Omental fat pad (tissue), 4 donors: ENCODE data around the gene CD40LG. TPM values are rescaled to one million over a fixed set of nuclear protein-coding genes. Genes with fewer than 3 reads are reported as not detected.

ENCODE experiments used
- ATAC-seq: fragments of 150-250 bp; one replicate; pipeline ENCODE4 v1.9.1; 2016; ENCODE audit warnings: mild to moderate bottlenecking, moderate library complexity; ENCODE audit not compliant: low FRiP score
- DNase-seq: peaks from one replicate; pipeline ENCODE4 v3.0.0-alpha.2; 2019; ENCODE audit warnings: low spot score
- CTCF ChIP-seq, 3 donors: fragments of 450-650 bp; IDR thresholded peaks; one replicate each; pipeline ENCODE4 v1.5.1; 2016 to 2017; ENCODE audit warnings: antibody characterized with exemption in 3 of 3, mild to moderate bottlenecking in 3 of 3, moderate library complexity in 2 of 3
- total RNA-seq, 4 donors: library from RNA; depleted of rRNA; stranded (reverse); fragments of >200 nt; gene quantifications; one replicate each; pipeline ENCODE4 v1.1.0, GENCODE V29; 2016

The CD40LG gene
- total RNA-seq, 4 donors from 2014 or later, result 0.36 to 1.4 (median 0.50) TPM; not detected in 1

- ATAC-seq (no peak), DNase-seq (no peak)
- no peak for TF ChIP-seq CTCF (IDR thresholded peaks at IDR 0.05)
Measured at GRCh38 chrX:136619899-136620505, 28.0 kb upstream of the CD40LG start.

- no peak for TF ChIP-seq CTCF (IDR thresholded peaks at IDR 0.05)
- DNase-seq (no peak), ATAC-seq (no peak)
Measured at GRCh38 chrX:136620780-136621179, 27.2 kb upstream of the CD40LG start.

DNA sequence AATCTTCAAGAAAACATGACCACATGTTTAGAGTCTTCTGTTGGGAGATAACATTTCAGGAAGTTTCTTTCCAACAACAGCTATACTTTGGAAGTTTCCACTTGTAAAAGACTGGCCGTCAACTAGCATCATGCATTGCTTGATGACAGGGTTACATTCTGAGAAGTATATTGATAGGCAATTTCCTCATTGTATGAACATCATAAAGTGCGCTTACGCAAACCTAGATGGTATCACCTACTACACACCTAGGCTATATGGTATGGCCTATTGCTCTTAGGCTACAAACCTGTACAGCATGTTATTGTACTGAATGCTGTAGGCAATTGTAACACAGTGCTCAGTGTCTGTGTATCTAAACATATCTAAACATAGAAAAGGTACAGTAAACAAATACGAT, 25.4 kb upstream of the CD40LG start:
- no peak for DNase-seq
- ATAC-seq, result no peak
- no peak for TF ChIP-seq CTCF (IDR thresholded peaks at IDR 0.05)

DNA sequence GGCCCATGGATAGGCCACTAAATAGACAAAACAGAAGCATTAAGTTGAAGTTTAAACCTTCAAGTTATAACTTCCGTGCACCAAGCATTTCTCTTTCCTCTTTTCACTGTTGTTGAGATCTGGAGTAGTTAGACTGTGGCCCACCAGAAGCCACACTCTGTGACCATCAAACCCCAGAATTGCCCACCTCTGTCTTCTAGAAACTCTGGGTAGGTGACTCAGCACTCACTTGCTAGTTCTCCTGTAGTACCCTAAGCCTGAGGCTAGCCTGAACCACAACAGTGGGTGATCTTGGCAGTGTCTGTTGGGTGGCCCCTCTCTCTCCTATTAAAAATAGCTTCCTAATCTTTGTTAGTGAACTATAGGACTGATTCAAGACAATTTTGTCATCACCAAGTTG, 24.6 kb upstream of the CD40LG start:
- ATAC-seq (no peak), DNase-seq (no peak)
- no peak for TF ChIP-seq CTCF (IDR thresholded peaks at IDR 0.05)

- TF ChIP-seq CTCF (IDR thresholded peaks at IDR 0.05), result no peak
- DNase-seq (no peak), ATAC-seq (no peak)
Measured at GRCh38 chrX:136625246-136625645, 22.7 kb upstream of the CD40LG start.

DNA sequence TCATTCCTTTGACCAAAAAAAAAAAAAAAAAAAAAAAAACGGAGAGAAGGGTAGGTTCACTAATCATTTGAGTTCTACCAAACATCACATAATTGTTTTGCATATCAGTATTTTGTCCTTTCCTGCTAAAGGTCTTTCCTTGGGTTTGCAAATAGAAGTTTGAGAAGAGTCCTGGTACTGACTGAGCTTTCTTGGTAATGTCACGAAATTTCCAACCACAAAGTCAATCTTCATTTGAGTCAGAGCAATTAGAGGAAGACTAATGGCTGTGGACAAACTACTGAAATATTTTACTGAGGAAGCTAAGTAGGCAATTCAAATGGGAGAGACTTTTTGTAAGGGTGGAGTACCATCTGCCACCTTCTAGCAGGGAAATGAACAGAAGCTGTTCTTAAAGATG, 21.7 kb upstream of the CD40LG start:
- no peak for DNase-seq
- no peak for ATAC-seq
- no peak for TF ChIP-seq CTCF (IDR thresholded peaks at IDR 0.05)

DNA sequence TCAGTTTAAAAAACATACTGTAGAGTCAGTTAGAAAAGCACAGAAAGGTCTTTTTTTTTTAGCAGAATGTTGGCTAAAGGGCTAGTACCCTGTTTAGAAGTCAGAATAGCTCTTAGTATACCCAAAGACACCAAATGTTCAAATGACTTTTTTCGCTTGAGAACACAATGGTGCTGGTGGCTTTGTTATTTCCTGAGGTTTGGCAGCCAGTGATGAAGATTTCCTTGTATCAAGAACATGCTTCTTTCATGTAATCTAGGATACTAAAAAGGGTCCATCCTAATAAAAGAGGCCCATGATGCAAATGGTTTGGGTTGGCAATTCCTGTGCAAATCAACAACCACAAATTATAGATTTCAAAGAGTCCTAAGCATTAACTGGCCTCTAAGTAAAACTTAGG, 21.1 kb upstream of the CD40LG start:
- TF ChIP-seq CTCF (IDR thresholded peaks at IDR 0.05), result no peak
- no peak for DNase-seq
- no peak for ATAC-seq
